Osteocyte (in vitro differentiated cells): Measurements from ENCODE around the gene BRD7. TPM values are rescaled to one million over a fixed set of nuclear protein-coding genes. Genes with fewer than 3 reads are reported as not detected.

Experiments
- DNase-seq: peaks from one replicate; pipeline ENCODE4 v3.0.0; 2021; ENCODE audit warnings: mixed read lengths; ENCODE audit not compliant: unreplicated experiment; ENCODE audit errors: extremely low spot score
- H3K27ac Mint-ChIP-seq: one replicate; pipeline ENCODE4 v1.8.0; 2021; ENCODE audit warnings: mild to moderate bottlenecking, mixed read lengths; ENCODE audit not compliant: unreplicated experiment
- H3K27me3 Mint-ChIP-seq: one replicate; pipeline ENCODE4 v1.8.0; 2021; ENCODE audit warnings: mixed read lengths; ENCODE audit not compliant: unreplicated experiment
- H3K36me3 Mint-ChIP-seq: one replicate; pipeline ENCODE4 v1.8.0; 2021; ENCODE audit warnings: mixed read lengths; ENCODE audit not compliant: unreplicated experiment
- H3K4me1 Mint-ChIP-seq: one replicate; pipeline ENCODE4 v1.8.0; 2021; ENCODE audit warnings: mixed read lengths; ENCODE audit not compliant: unreplicated experiment
- H3K4me3 Mint-ChIP-seq: one replicate; pipeline ENCODE4 v1.8.0; 2021; ENCODE audit warnings: mild to moderate bottlenecking, moderate library complexity, mixed read lengths; ENCODE audit not compliant: unreplicated experiment
- H3K9me3 Mint-ChIP-seq: one replicate; pipeline ENCODE4 v1.8.0; 2021; ENCODE audit warnings: mixed read lengths; ENCODE audit not compliant: unreplicated experiment
- CTCF ChIP-seq: fragments of 200-600 bp; sonication (generic); IDR thresholded peaks from 2 replicates; pipeline ENCODE4 v1.5.0; 2021; ENCODE audit warnings: antibody characterized with exemption, mild to moderate bottlenecking, moderate library complexity
- total RNA-seq: library from RNA; stranded (reverse); gene quantifications from 2 replicates; pipeline ENCODE4 v1.2.1, GENCODE V29; 2021

Gene BRD7
- total RNA-seq, 1 donor from 2014 or later, result 72.3 TPM

- H3K27ac Mint-ChIP-seq, result no peak overlapping the region
- no peaks in the 10 kb centered on the region for H3K36me3 Mint-ChIP-seq
- H3K9me3 Mint-ChIP-seq, result no peaks in the 10 kb centered on the region
- no peak overlapping the region for H3K4me3 Mint-ChIP-seq
- no peaks in the 10 kb centered on the region for H3K27me3 Mint-ChIP-seq
- DNase-seq, result no peak
- TF ChIP-seq CTCF, result no peak
- H3K4me1 Mint-ChIP-seq, result no peaks in the 10 kb centered on the region
Measured at GRCh38 chr16:50293041-50293783, 75.6 kb downstream of the BRD7 start.

GRCh38 chr16:50292566-50292948, 76.2 kb downstream of the BRD7 start:
- no peak for TF ChIP-seq CTCF
- no peak for DNase-seq
- Mint-ChIP-seq H3K27me3 (no peaks in the 10 kb centered on the region), H3K9me3 (no peaks in the 10 kb centered on the region), H3K4me1 (no peaks in the 10 kb centered on the region), H3K27ac (no peak overlapping the region), H3K36me3 (no peaks in the 10 kb centered on the region), H3K4me3 (no peak overlapping the region)

GRCh38 chr16:50291719-50292565, 76.8 kb downstream of the BRD7 start:
- H3K36me3 Mint-ChIP-seq, result no peaks in the 10 kb centered on the region
- no peaks in the 10 kb centered on the region for H3K27me3 Mint-ChIP-seq
- no peaks in the 10 kb centered on the region for H3K9me3 Mint-ChIP-seq
- no peaks in the 10 kb centered on the region for H3K4me1 Mint-ChIP-seq
- H3K4me3 Mint-ChIP-seq, result no peak overlapping the region
- TF ChIP-seq CTCF, result no peak
- no peak overlapping the region for H3K27ac Mint-ChIP-seq
- DNase-seq, result no peak

GRCh38 chr16:50290856-50291255, 77.9 kb downstream of the BRD7 start:
- no peak for DNase-seq
- Mint-ChIP-seq H3K27ac (no peak overlapping the region), H3K36me3 (no peaks in the 10 kb centered on the region), H3K4me3 (no peak overlapping the region), H3K27me3 (no peaks in the 10 kb centered on the region), H3K4me1 (no peaks in the 10 kb centered on the region), H3K9me3 (no peaks in the 10 kb centered on the region)
- TF ChIP-seq CTCF, result no peak
